Measurements from ENCODE around the gene TNP2. TPM values are rescaled to one million over a fixed set of nuclear protein-coding genes. Genes with fewer than 3 reads are reported as not detected.

The TNP2 gene
- total and polyA plus RNA-seq, 9 of the 15 experiments (the other 6 are each of a cell fraction or from before 2014, with no cell fraction given), result not detected

DNA sequence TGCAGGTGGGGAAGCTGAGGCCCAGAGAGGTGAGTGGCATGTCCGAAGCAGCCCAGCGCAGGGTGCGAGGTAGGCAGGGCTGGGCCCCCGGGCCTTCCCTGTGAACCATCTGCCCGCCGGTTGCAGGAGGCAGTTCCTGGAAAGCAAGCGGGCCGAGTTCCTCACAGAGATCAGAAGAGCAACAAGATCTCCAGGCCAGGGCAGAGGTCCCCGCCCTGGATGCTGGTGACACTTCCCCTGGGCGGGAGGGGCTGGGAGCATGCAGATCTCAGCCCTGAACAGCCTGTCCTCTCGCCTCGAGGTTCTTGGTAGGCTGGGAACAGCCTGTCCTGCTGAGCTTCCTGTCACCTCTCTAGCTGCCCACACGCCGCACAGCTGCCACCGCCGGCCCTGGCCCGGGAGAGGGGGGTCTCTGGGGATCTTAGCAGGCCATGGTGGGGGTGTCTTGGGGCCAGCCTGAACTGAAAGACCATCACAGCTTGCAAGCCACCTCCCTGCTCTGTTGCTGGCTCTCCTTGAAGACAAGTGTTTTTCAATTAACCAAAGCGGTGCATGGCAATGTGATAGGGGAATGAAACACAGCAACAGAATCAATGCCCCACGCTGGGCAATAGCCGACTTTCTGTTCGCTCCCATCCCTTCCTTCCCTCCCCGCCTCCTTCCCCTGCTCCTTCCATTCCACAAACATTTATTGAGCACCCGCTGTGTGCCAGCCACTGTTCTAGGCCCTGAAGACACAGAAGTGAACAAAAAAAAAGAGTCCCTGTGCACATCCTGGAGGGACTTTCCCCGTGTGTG is 44.8 kb downstream of the TNP2 start:
- in situ Hi-C loops (cut with MboI), result no loop called here
- no peaks in the 10 kb centered on the region for H3K79me2 ChIP-seq (ENCODE audit: control insufficient read depth, insufficient read depth, low read length)
- H3K9me3 ChIP-seq (replicated peaks; ENCODE audit: control insufficient read depth, insufficient read depth, low read depth, low read length), result no peaks in the 10 kb centered on the region; the same call in 1 of the 2 replicates
- no peak overlapping the region for H3K4me3 ChIP-seq
- H3K36me3 ChIP-seq (ENCODE audit: control insufficient read depth, insufficient read depth, low read length), result no peaks in the 10 kb centered on the region; the same call in 2 of the 3 replicates
- peak; percentile 87 for FAIRE-seq
- H3K4me1 ChIP-seq (replicated peaks in 1 of 2; ENCODE audit: control insufficient read depth in 2 of 2, insufficient read depth in 2 of 2, low read length in 2 of 2), result peaks cover 6 to 20% of the 10 kb centered on the region in 2 experiments
- intact Hi-C loops (cut with micrococcal nuclease), result loop anchor here (1.0 kb wide), 1 partner anchor 9 kb away; no protein-coding TSS in a partner anchor
- H3K27me3 ChIP-seq (ENCODE audit: control insufficient read depth in 2 of 2, insufficient read depth in 2 of 2, low read length in 2 of 2), result no peaks in the 10 kb centered on the region
- DNase-seq (ENCODE audit: extremely low read depth in 1 of 4, low spot score in 3 of 4), result peak; percentile 85 to 94 (median 88)
- peak overlapping the region; percentile 25; the same call in 1 of the 2 replicates for H3K4me2 ChIP-seq (ENCODE audit: insufficient read depth, low read length)
- peak overlapping the region; percentile 69 for H2AFZ ChIP-seq (ENCODE audit: low read depth, low read length)
- H3K9ac ChIP-seq (ENCODE audit: insufficient read depth in 1 of 2, low read depth in 2 of 2, low read length in 2 of 2), result peak overlapping the region; percentile 28 to 86
- BruUV-seq (replicated peaks), result no TSS peak
- POLR2A ChIA-PET, result interaction anchor here (0.9 to 1.4 kb wide), 2 partner anchors 12 to 15 kb away, joined by 3 to 4 read pairs; no protein-coding TSS in a partner anchor
- no peaks in the 10 kb centered on the region for H4K20me1 ChIP-seq (replicated peaks; ENCODE audit: control insufficient read depth, insufficient read depth, low read length)
- H3K9me1 ChIP-seq (ENCODE audit: control insufficient read depth, insufficient read depth, low read length), result no peaks in the 10 kb centered on the region
- peak overlapping the region; percentile 59; the same call in 2 of the 3 replicates for H3K27ac ChIP-seq (ENCODE audit: extremely low read depth, low read depth, low read length)
- 30% methylated on average over 18 of the region's 24 CpGs for WGBS (ENCODE audit: insufficient coverage, low coverage, missing lambda C conversion rate)
- CTCF ChIA-PET (ENCODE audit: low intra/inter-chr PET ratio), result no interaction called here
- peak; percentile 100 for ATAC-seq
- TF ChIP-seq HNRNPL (IDR thresholded peaks at IDR 0.05; ENCODE audit: low read depth, low read length), result no peak
- TF ChIP-seq, protein P1, sequence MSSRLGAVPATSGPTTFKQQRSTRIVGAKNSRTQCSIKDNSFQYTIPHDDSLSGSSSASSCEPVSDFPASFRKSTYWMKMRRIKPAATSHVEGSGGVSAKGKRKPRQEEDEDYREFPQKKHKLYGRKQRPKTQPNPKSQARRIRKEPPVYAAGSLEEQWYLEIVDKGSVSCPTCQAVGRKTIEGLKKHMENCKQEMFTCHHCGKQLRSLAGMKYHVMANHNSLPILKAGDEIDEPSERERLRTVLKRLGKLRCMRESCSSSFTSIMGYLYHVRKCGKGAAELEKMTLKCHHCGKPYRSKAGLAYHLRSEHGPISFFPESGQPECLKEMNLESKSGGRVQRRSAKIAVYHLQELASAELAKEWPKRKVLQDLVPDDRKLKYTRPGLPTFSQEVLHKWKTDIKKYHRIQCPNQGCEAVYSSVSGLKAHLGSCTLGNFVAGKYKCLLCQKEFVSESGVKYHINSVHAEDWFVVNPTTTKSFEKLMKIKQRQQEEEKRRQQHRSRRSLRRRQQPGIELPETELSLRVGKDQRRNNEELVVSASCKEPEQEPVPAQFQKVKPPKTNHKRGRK (tag; IDR thresholded peaks at IDR 0.05), result no peak
- no peak for TF ChIP-seq SP2 (IDR thresholded peaks at IDR 0.05; ENCODE audit: extremely low read depth, low read depth, low read length, poor library complexity, severe bottlenecking)
- TF ChIP-seq MAZ (CRISPR knock-in tag; conservative IDR thresholded peaks at IDR 0.05 in 1 of 2, IDR thresholded peaks at IDR 0.05 in 1 of 2), result peak; percentile 73 to 98
- peak; percentile 35 for TF ChIP-seq MEIS2 (IDR thresholded peaks at IDR 0.05; ENCODE audit: partially characterized antibody)
- TF ChIP-seq, protein P2, sequence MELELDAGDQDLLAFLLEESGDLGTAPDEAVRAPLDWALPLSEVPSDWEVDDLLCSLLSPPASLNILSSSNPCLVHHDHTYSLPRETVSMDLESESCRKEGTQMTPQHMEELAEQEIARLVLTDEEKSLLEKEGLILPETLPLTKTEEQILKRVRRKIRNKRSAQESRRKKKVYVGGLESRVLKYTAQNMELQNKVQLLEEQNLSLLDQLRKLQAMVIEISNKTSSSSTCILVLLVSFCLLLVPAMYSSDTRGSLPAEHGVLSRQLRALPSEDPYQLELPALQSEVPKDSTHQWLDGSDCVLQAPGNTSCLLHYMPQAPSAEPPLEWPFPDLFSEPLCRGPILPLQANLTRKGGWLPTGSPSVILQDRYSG (tag; conservative IDR thresholded peaks at IDR 0.05; ENCODE audit: low read depth), result 0 out of 2 replicates have a peak, but pooled peaks have one; percentile 34
- TF ChIP-seq RAD21 (CRISPR knock-in tag; conservative IDR thresholded peaks at IDR 0.05 in 1 of 2, IDR thresholded peaks at IDR 0.05 in 1 of 2), result peak in 1 of 2 experiments; percentile 25; a peak in 2 of 4 replicates
- TF ChIP-seq HMGN3 (IDR thresholded peaks at IDR 0.05; ENCODE audit: borderline replicate concordance, extremely low read depth, insufficient read length, low read depth, low read length), result peak; percentile 30
- 0 out of 2 replicates have a peak, but pooled peaks have one; percentile 15 for TF ChIP-seq MECOM (CRISPR knock-in tag; IDR thresholded peaks at IDR 0.05)
- TF ChIP-seq MYC (IDR thresholded peaks at IDR 0.05; ENCODE audit: low read depth, low read length), result peak; percentile 59; the same call in 1 of the 2 replicates
- TF ChIP-seq MYC (CRISPR knock-in tag; IDR thresholded peaks at IDR 0.05; ENCODE audit: borderline replicate concordance, low read depth), result no peak
- TF ChIP-seq, protein P3, sequence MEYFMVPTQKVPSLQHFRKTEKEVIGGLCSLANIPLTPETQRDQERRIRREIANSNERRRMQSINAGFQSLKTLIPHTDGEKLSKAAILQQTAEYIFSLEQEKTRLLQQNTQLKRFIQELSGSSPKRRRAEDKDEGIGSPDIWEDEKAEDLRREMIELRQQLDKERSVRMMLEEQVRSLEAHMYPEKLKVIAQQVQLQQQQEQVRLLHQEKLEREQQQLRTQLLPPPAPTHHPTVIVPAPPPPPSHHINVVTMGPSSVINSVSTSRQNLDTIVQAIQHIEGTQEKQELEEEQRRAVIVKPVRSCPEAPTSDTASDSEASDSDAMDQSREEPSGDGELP (CRISPR knock-in tag; IDR thresholded peaks at IDR 0.05; ENCODE audit: borderline replicate concordance), result peak; percentile 56; the same call in 1 of the 2 replicates
- TF ChIP-seq JUND (IDR thresholded peaks at IDR 0.05; ENCODE audit: borderline replicate concordance, low read depth, low read length), result peak; percentile 54
- TF ChIP-seq JUND (tag; IDR thresholded peaks at IDR 0.05; ENCODE audit: borderline replicate concordance, low read depth, low read length), result peak; percentile 63; the same call in 1 of the 3 replicates
- TF ChIP-seq ETV1 (tag; conservative IDR thresholded peaks at IDR 0.05; ENCODE audit: low read depth), result peak; percentile 41; the same call in 1 of the 2 replicates

All from K562 (cell line).